ENCODE measurements around the gene AIPL1.

GRCh38 chr17:6422654-6423241, 12.2 kb downstream of the AIPL1 start:
- TF ChIP-seq, protein P1, sequence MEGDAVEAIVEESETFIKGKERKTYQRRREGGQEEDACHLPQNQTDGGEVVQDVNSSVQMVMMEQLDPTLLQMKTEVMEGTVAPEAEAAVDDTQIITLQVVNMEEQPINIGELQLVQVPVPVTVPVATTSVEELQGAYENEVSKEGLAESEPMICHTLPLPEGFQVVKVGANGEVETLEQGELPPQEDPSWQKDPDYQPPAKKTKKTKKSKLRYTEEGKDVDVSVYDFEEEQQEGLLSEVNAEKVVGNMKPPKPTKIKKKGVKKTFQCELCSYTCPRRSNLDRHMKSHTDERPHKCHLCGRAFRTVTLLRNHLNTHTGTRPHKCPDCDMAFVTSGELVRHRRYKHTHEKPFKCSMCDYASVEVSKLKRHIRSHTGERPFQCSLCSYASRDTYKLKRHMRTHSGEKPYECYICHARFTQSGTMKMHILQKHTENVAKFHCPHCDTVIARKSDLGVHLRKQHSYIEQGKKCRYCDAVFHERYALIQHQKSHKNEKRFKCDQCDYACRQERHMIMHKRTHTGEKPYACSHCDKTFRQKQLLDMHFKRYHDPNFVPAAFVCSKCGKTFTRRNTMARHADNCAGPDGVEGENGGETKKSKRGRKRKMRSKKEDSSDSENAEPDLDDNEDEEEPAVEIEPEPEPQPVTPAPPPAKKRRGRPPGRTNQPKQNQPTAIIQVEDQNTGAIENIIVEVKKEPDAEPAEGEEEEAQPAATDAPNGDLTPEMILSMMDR (IDR thresholded peaks at IDR 0.05), result no peak
- TF ChIP-seq POLR2AphosphoS5 (IDR thresholded peaks at IDR 0.05) (no peak), POLR2A (IDR thresholded peaks at IDR 0.05) (no peak)

Measured in upper lobe of left lung (tissue), 4 donors.